Spleen (tissue), 11 donors: Measurements from ENCODE around the gene GTF2B. TPM values are rescaled to one million over a fixed set of nuclear protein-coding genes. Genes with fewer than 3 reads are reported as not detected.

Experiments used
- DNase-seq: peaks from one replicate; pipeline ENCODE4 v3.0.0-alpha.2; 2020
- H3K27ac ChIP-seq, 8 donors: fragments of 200-600 bp; sonication (generic) in 7 of 8; 1 replicate in 4 of 8; 2 replicates in 4 of 8; pipeline versions ENCODE4 v1.5.0 to v1.8.0; 2016 to 2021; ENCODE audit warnings: inconsistent platforms in 4 of 8, mild to moderate bottlenecking in 4 of 8, moderate library complexity in 1 of 8
- H3K27me3 ChIP-seq, 7 donors: fragments of 200-600 bp; sonication (generic) in 6 of 7; replicated peaks in 1 of 7; 1 replicate in 4 of 7; 2 replicates in 3 of 7; pipeline versions ENCODE4 v1.5.0 to v1.8.0; 2016 to 2021; ENCODE audit warnings: inconsistent platforms in 3 of 7, mild to moderate bottlenecking in 1 of 7
- H3K36me3 ChIP-seq, 6 donors: fragments of 200-600 bp; sonication (generic) in 5 of 6; 1 replicate in 4 of 6; 2 replicates in 2 of 6; pipeline versions ENCODE4 v1.5.0 to v1.8.0; 2016 to 2021; ENCODE audit warnings: inconsistent platforms in 2 of 6
- H3K4me1 ChIP-seq, 6 donors: fragments of 200-600 bp; sonication (generic) in 5 of 6; 1 replicate in 3 of 6; 2 replicates in 3 of 6; pipeline versions ENCODE4 v1.5.0 to v1.8.0; 2016 to 2021; ENCODE audit warnings: inconsistent platforms in 3 of 6
- H3K4me3 ChIP-seq, 8 donors: fragments of 200-600 bp; sonication (generic) in 7 of 8; 1 replicate in 4 of 8; 2 replicates in 4 of 8; pipeline versions ENCODE4 v1.5.0 to v1.8.0; 2016 to 2021; ENCODE audit warnings: inconsistent platforms in 4 of 8, mild to moderate bottlenecking in 4 of 8, moderate library complexity in 2 of 8
- H3K9me3 ChIP-seq, 8 donors: fragments of 200-600 bp; sonication (generic) in 7 of 8; 1 replicate in 4 of 8; 2 replicates in 4 of 8; pipeline versions ENCODE4 v1.5.0 to v1.8.0; 2016 to 2021; ENCODE audit warnings: inconsistent platforms in 4 of 8
- CTCF ChIP-seq, 11 experiments: fragments of 200-600 bp in 7 of 11; fragments of 450-650 bp in 4 of 11; sonication (generic) in 4 of 11; IDR thresholded peaks in 8 of 11; conservative IDR thresholded peaks in 3 of 11; 1 replicate in 7 of 11; 2 replicates in 4 of 11; pipeline versions ENCODE4 v1.4.0 to v1.8.0; 2016 to 2021; ENCODE audit warnings: antibody characterized with exemption in 11 of 11, inconsistent platforms in 4 of 11, mild to moderate bottlenecking in 1 of 11
- POLR2A ChIP-seq, 3 donors: fragments of 450-650 bp; IDR thresholded peaks; one replicate each; pipeline ENCODE4 v1.5.1; 2017; ENCODE audit warnings: antibody characterized with exemption in 3 of 3, mild to moderate bottlenecking in 1 of 3
- POLR2AphosphoS5 ChIP-seq, 3 donors: sonication (generic); formaldehyde crosslinking; IDR thresholded peaks; one replicate each; pipeline ENCODE4 v1.5.1; 2017; ENCODE audit warnings: antibody characterized with exemption in 3 of 3
- WGBS, 5 donors: extraction: QIAGEN DNeasy Blood & Tissue Kit in 3 of 5; methylation state at CpG; one replicate each; pipeline versions ENCODE4 v1.1.5 to v1.1.7; 2013 to 2018; 5-methylcytosine and 5-hydroxymethylcytosine counted together
- intact Hi-C: fragments of 100-400 bp; cut with DNase I; formaldehyde crosslinking; loops from one replicate; pipeline ENCODE4 v1.15.0; 2023; ENCODE audit warnings: low total_unique reads
- polyA plus RNA-seq, 3 donors: library from polyadenylated mRNA; stranded (reverse); fragments of 200-250 nt; gene quantifications; one replicate each; pipeline ENCODE4 v1.2.1, GENCODE V29; 2013
- total RNA-seq, 7 donors: library from RNA; depleted of rRNA in 3 of 7; stranded (reverse); fragments of >200 nt in 3 of 7; fragmentation: NEBNext Ultra II Directional in 4 of 7; extraction: Animal tissue kit (Norgen Biotek cat#: 25700) in 4 of 7; gene quantifications; one replicate each; pipeline versions ENCODE4 v1.1.0 to v1.2.1, GENCODE V29; 2016 to 2021
- donor health status: healthy with polysubstance abuse.
- donor health status: DM: no; HTN: no; CAD: no; lungs with moderate emphysema.
- donor health status: DM: no; HTN: no; CAD: no.
- donor health status: Bipolar disorder and iron deficiency.
- donor health status: healthy.
- donor health status: DM: no; HTN: no; CAD: no.
- donor health status: DM: yes; HTN: yes; CAD: no.

The GTF2B gene
- total and polyA plus RNA-seq, 10 donors, result 24.0 to 40.5 (median 31.7) TPM

GRCh38 chr1:88892357-88892877 is 1.1 kb upstream of the GTF2B start:
- Histone ChIP-seq H3K27me3 (no peaks in the 10 kb centered on the region), H3K4me3 (peak overlapping the region in 4 of 8 donors; percentile 76 to 90 (median 85)), H3K9me3 (no peaks in the 10 kb centered on the region), H3K36me3 (peaks cover 0 to 4% (median under 1%) of the 10 kb centered on the region in 6 donors), H3K27ac (peak overlapping the region in 3 of 8 donors; percentile 98 to 99 (median 98)), H3K4me1 (peaks cover 21 to 43% (median 32%) of the 10 kb centered on the region in 6 donors)
- WGBS, 5 donors, result 77 to 85% (median 79%) methylated on average over 11 of the region's 11 CpGs
- intact Hi-C loops, result no loop called here
- no peak for TF ChIP-seq CTCF (IDR thresholded peaks at IDR 0.05 in 8 of 11, conservative IDR thresholded peaks at IDR 0.05 in 3 of 11)
- no peak for TF ChIP-seq POLR2A (IDR thresholded peaks at IDR 0.05)
- no peak for TF ChIP-seq POLR2AphosphoS5 (IDR thresholded peaks at IDR 0.05)
- no peak for DNase-seq

- no peaks in the 10 kb centered on the region for H3K27me3 ChIP-seq
- peaks cover 0 to 9% (median 4%) of the 10 kb centered on the region in 6 donors for H3K36me3 ChIP-seq
- 48 to 59% (median 52%) methylated on average over 10 of the region's 10 CpGs for WGBS, 5 donors
- no peaks in the 10 kb centered on the region for H3K9me3 ChIP-seq
- peak overlapping the region; percentile 73 to 94 (median 86) for H3K4me3 ChIP-seq
- peaks cover 21 to 48% (median 33%) of the 10 kb centered on the region in 6 donors for H3K4me1 ChIP-seq
- TF ChIP-seq POLR2A (IDR thresholded peaks at IDR 0.05) (no peak), CTCF (IDR thresholded peaks at IDR 0.05 in 8 of 11, conservative IDR thresholded peaks at IDR 0.05 in 3 of 11) (no peak), POLR2AphosphoS5 (IDR thresholded peaks at IDR 0.05) (no peak)
- DNase-seq, result no peak
- intact Hi-C loops, result no loop called here
- peak overlapping the region; percentile 90 to 99 (median 98) for H3K27ac ChIP-seq
Measured at GRCh38 chr1:88891951-88892340, 579 bp upstream of the GTF2B start.

GRCh38 chr1:88890791-88891317 is 513 bp downstream of the GTF2B start:
- no peak for DNase-seq
- Histone ChIP-seq H3K9me3 (no peaks in the 10 kb centered on the region), H3K36me3 (peaks cover 0 to 20% (median 15%) of the 10 kb centered on the region in 6 donors), H3K4me1 (peaks cover 21 to 53% (median 33%) of the 10 kb centered on the region in 6 donors), H3K4me3 (peak overlapping the region; percentile 73 to 94 (median 86)), H3K27ac (peak overlapping the region; percentile 90 to 99 (median 98)), H3K27me3 (no peaks in the 10 kb centered on the region)
- intact Hi-C loops, result no loop called here
- TF ChIP-seq POLR2A (IDR thresholded peaks at IDR 0.05) (no peak), POLR2AphosphoS5 (IDR thresholded peaks at IDR 0.05) (no peak), CTCF (IDR thresholded peaks at IDR 0.05 in 8 of 11, conservative IDR thresholded peaks at IDR 0.05 in 3 of 11) (no peak)
- 0 to 1% (median 0%) methylated on average over 15 to 18 of the region's 18 CpGs for WGBS, 5 donors

GRCh38 chr1:88890131-88890530 is 1.2 kb downstream of the GTF2B start:
- Histone ChIP-seq H3K4me3 (peak overlapping the region; percentile 73 to 94 (median 86)), H3K27ac (peak overlapping the region in 6 of 8 donors; percentile 96 to 99 (median 98)), H3K4me1 (peaks cover 21 to 61% (median 33%) of the 10 kb centered on the region in 6 donors), H3K36me3 (peaks cover 0 to 27% (median 22%) of the 10 kb centered on the region in 6 donors), H3K9me3 (no peaks in the 10 kb centered on the region), H3K27me3 (no peaks in the 10 kb centered on the region)
- DNase-seq, result no peak
- intact Hi-C loops, result no loop called here
- 60 to 68% (median 60%) methylated on average over 2 of the region's 2 CpGs for WGBS, 5 donors
- no peak for TF ChIP-seq POLR2AphosphoS5 (IDR thresholded peaks at IDR 0.05)
